ENCODE results near the gene CAPN5.
"Not testable (repeated sequence)": the region's sequence is repeated elsewhere in the genome, so short reads cannot be mapped to it uniquely, and the experiment has no call there.

Gene CAPN5

GRCh38 chr11:77085652-77086051 lies 18.9 kb downstream of the CAPN5 start:
- no peak for DNase-seq

- no peak for DNase-seq
These were observed 20.0 kb downstream of the CAPN5 start for GRCh38 chr11:77086521-77087472.

- DNase-seq, result no peak
These were observed 21.0 kb downstream of the CAPN5 start for GRCh38 chr11:77087723-77088225.

- DNase-seq, result no peak
These were observed 21.6 kb downstream of the CAPN5 start for GRCh38 chr11:77088236-77089003.

- DNase-seq, result no peak
These were observed 22.3 kb downstream of the CAPN5 start for GRCh38 chr11:77089004-77089545.

GRCh38 chr11:77090046-77090372 lies 23.2 kb downstream of the CAPN5 start:
- DNase-seq, result peak; percentile 48

GRCh38 chr11:77090373-77091111 lies 23.8 kb downstream of the CAPN5 start:
- DNase-seq, result no peak

GRCh38 chr11:77091146-77091940 lies 24.6 kb downstream of the CAPN5 start:
- DNase-seq, result peak; percentile 91

- no peak for DNase-seq
These were observed 25.6 kb downstream of the CAPN5 start for GRCh38 chr11:77092382-77092781.

GRCh38 chr11:77093056-77093891 lies 26.5 kb downstream of the CAPN5 start:
- no peak for DNase-seq

- no peak for DNase-seq
These were observed 27.4 kb downstream of the CAPN5 start for GRCh38 chr11:77093987-77094840.

GRCh38 chr11:77094841-77095365 lies 28.1 kb downstream of the CAPN5 start:
- DNase-seq, result no peak

- DNase-seq, result no peak
These were observed 29.1 kb downstream of the CAPN5 start for GRCh38 chr11:77095551-77096490.

- no peak for DNase-seq
These were observed 29.8 kb downstream of the CAPN5 start for GRCh38 chr11:77096591-77097019.

- not testable (repeated sequence) for DNase-seq
These were observed 30.4 kb downstream of the CAPN5 start for GRCh38 chr11:77097180-77097579.

GRCh38 chr11:77100166-77101042 lies 33.6 kb downstream of the CAPN5 start:
- no peak for DNase-seq

GRCh38 chr11:77101043-77101537 lies 34.3 kb downstream of the CAPN5 start:
- peak; percentile 61 for DNase-seq

Measured in RPMI8226 (cell line).